ENCODE data around the gene PLCB4. TPM values are rescaled to one million over a fixed set of nuclear protein-coding genes. Genes with fewer than 3 reads are reported as not detected.

The PLCB4 gene
- total RNA-seq, 1 donor: 4.1 TPM

GRCh38 chr20:9487231-9487630 is 418.3 kb downstream of the PLCB4 start:
- no peak for TF ChIP-seq CTCF (IDR thresholded peaks at IDR 0.05; ENCODE audit: insufficient read depth, low read length)
- no peak for DNase-seq (ENCODE audit: low read depth)
- H3K4me3 ChIP-seq (ENCODE audit: low read depth, low read length): no peak overlapping the region

- DNase-seq (ENCODE audit: low read depth): no peak
- no peak overlapping the region for H3K4me3 ChIP-seq (ENCODE audit: low read depth, low read length)
- TF ChIP-seq CTCF (IDR thresholded peaks at IDR 0.05; ENCODE audit: insufficient read depth, low read length): no peak
Observed at GRCh38 chr20:9488063-9488462, 419.2 kb downstream of the PLCB4 start.

- no peak for TF ChIP-seq CTCF (IDR thresholded peaks at IDR 0.05; ENCODE audit: insufficient read depth, low read length)
Observed at GRCh38 chr20:9490161-9490560, 421.3 kb downstream of the PLCB4 start.

GRCh38 chr20:9490631-9491030 is 421.7 kb downstream of the PLCB4 start:
- H3K4me3 ChIP-seq (ENCODE audit: low read depth, low read length): no peak overlapping the region
- no peak for TF ChIP-seq CTCF (IDR thresholded peaks at IDR 0.05; ENCODE audit: insufficient read depth, low read length)
- DNase-seq (ENCODE audit: low read depth): no peak

More at GRCh38 chr20:9490161-9490560, 421.3 kb downstream of the PLCB4 start:
- DNase-seq (ENCODE audit: low read depth): no peak
- no peak overlapping the region for H3K4me3 ChIP-seq (ENCODE audit: low read depth, low read length)

GRCh38 chr20:9491324-9491723 is 422.4 kb downstream of the PLCB4 start:
- no peak for DNase-seq (ENCODE audit: low read depth)
- H3K4me3 ChIP-seq (ENCODE audit: low read depth, low read length): no peak overlapping the region
- no peak for TF ChIP-seq CTCF (IDR thresholded peaks at IDR 0.05; ENCODE audit: insufficient read depth, low read length)

- no peak for TF ChIP-seq CTCF (IDR thresholded peaks at IDR 0.05; ENCODE audit: insufficient read depth, low read length)
- H3K4me3 ChIP-seq (ENCODE audit: low read depth, low read length): no peak overlapping the region
- no peak for DNase-seq (ENCODE audit: low read depth)
Observed at GRCh38 chr20:9492067-9492466, 423.2 kb downstream of the PLCB4 start.

- TF ChIP-seq CTCF (IDR thresholded peaks at IDR 0.05; ENCODE audit: insufficient read depth, low read length): no peak
- no peak overlapping the region for H3K4me3 ChIP-seq (ENCODE audit: low read depth, low read length)
- DNase-seq (ENCODE audit: low read depth): no peak
Observed at GRCh38 chr20:9493803-9494202, 424.9 kb downstream of the PLCB4 start.

Measured in fibroblast of the aortic adventitia (primary cell).